ENCODE measurements around the gene MAST1. TPM values are rescaled to one million over a fixed set of nuclear protein-coding genes. Genes with fewer than 3 reads are reported as not detected.
"Not testable (repeated sequence)": the region's sequence is repeated elsewhere in the genome, so short reads cannot be mapped to it uniquely, and the experiment has no call there.

MAST1 gene
- total RNA-seq, 1 experiment from 2014 or later = not detected

DNA sequence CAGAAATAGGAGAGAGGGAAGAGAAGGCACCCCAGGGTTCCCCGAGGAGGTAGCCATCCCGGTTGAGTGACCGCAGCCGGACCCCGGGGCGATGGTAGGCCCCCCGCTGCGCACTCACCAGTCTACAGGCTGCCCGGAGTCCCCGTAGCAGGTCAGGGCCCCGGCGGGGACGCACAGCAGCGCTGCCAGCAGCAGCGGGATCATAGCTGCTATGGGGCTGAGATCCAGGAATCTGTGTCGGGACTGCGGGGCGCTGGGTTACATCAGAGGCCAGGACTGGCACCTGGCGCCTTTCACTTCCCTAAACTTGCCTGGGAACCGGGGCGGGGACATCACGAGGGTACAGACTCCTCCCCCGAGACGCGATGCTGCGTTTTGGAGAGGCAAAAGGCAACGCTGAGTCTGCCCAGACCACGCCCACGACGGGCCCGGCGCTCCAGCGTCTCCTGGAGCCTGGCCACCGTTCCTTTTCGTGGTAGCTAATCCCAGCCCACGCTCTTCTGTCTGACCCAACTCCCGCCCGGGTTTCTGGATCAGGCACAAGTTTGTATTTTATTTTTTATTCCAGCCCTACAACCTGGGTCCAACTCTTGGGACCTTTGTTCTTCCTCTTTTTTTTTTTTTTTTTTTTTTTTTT is 43.0 kb downstream of the MAST1 start, which contains the start of gene DNASE2:
DNASE2 (minus strand) TSS at position 278 of the 637 bp plus-strand sequence; CDS start at position 204, 74 bp downstream.
- Histone ChIP-seq H3K27ac (no peak within 1 kb of the TSS), H3K36me3 (no peaks in the 10 kb centered on the region), H3K27me3 (replicated peaks) (peaks cover 21% of the 10 kb centered on the region), H3K4me1 (replicated peaks) (peaks cover 15% of the 10 kb centered on the region), H3K9me3 (replicated peaks) (peaks cover 24% of the 10 kb centered on the region), H3K4me3 (peak within 1 kb of the TSS; percentile 62)
- peak; percentile 80 to 93 for DNase-seq (ENCODE audit: low read depth in 1 of 2, low spot score in 2 of 2)

DNA sequence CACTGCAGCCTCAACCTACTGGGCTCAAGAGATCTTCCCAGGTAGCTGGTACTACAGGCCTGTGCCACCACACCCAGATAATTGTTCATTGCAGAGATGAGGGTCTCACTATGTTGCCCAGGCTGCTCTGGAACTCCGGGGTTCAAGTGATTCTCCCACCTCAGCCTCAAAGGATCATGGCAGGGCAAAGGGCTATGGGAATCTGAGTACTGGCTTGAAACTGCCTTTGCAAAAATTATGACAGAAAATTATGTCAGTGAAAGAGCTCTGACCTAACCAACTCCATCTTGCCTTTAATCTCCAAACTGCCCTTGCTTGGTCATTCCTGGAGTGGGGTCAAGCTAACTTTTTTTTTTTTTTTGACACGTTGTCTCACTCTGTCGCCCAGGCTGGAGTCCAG is 44.3 kb downstream of the MAST1 start:
- H3K36me3 ChIP-seq = no peaks in the 10 kb centered on the region
- no peak overlapping the region for H3K27ac ChIP-seq
- H3K9me3 ChIP-seq (replicated peaks) = peaks cover 24% of the 10 kb centered on the region
- H3K4me1 ChIP-seq (replicated peaks) = peaks cover 15% of the 10 kb centered on the region
- peaks cover 21% of the 10 kb centered on the region for H3K27me3 ChIP-seq (replicated peaks)
- DNase-seq (ENCODE audit: low read depth in 1 of 2, low spot score in 2 of 2) = no peak
- H3K4me3 ChIP-seq = no peak overlapping the region

GRCh38 chr19:12884202-12884601 is 45.9 kb downstream of the MAST1 start:
- Histone ChIP-seq H3K4me1 (replicated peaks) (peaks cover 15% of the 10 kb centered on the region), H3K36me3 (no peaks in the 10 kb centered on the region), H3K27ac (no peak overlapping the region), H3K9me3 (replicated peaks) (peaks cover 24% of the 10 kb centered on the region), H3K4me3 (no peak overlapping the region), H3K27me3 (replicated peaks) (peaks cover 21% of the 10 kb centered on the region)
- no peak for DNase-seq (ENCODE audit: low read depth in 1 of 2, low spot score in 2 of 2)

GRCh38 chr19:12884627-12884925 is 46.3 kb downstream of the MAST1 start:
- Histone ChIP-seq H3K27me3 (replicated peaks) (peaks cover 21% of the 10 kb centered on the region), H3K4me1 (replicated peaks) (peaks cover 15% of the 10 kb centered on the region), H3K4me3 (no peak overlapping the region), H3K36me3 (no peaks in the 10 kb centered on the region), H3K27ac (no peak overlapping the region), H3K9me3 (replicated peaks) (peaks cover 24% of the 10 kb centered on the region)
- DNase-seq (ENCODE audit: low read depth in 1 of 2, low spot score in 2 of 2) = no peak

DNA sequence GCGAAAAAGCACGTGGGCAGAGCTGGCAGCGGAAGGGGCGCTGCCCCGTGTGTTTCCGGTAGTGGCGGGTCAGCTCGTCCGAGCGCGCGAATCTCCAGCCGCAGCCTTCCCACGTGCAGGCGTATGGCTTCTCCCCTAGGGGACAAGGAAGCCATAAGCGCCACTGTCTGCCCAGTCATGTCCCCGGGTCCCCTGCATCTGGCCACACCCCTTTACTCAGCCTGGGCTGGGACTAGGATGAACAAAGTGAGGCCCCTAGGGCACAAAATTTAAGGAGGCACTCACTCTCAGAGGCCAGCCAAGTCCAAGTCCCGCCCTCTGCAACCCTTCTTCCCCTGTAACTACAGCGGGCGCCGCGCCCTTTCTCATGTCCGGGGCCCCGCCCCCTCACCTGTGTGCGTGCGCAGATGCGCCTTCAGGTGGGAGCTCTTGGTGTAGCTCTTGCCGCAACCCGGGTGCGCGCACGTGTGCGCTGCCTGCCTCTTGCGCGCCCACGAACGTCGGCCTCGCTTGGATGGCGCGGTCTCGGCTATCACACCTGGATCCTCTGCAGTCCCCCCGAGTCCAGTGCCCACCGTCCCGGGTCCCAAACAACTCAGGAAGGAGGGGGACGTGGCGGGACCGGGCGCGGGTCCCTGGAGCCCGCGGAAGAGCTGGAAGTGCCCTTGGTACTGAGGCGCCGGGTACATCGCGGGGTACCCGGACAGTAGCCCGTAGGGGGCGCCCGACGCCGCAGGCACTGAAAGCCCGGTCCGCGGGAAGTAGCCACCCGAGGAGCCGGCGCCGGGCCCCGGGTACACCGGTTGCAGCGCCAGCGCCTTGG is 46.8 kb downstream of the MAST1 start:
- Histone ChIP-seq H3K36me3 (no peaks in the 10 kb centered on the region), H3K4me3 (no peak overlapping the region), H3K27ac (no peak overlapping the region), H3K4me1 (replicated peaks) (peaks cover 15% of the 10 kb centered on the region), H3K27me3 (replicated peaks) (peaks cover 21% of the 10 kb centered on the region), H3K9me3 (replicated peaks) (peaks cover 24% of the 10 kb centered on the region)
- DNase-seq (ENCODE audit: low read depth in 1 of 2, low spot score in 2 of 2) = no peak

GRCh38 chr19:12885749-12886650 is 47.7 kb downstream of the MAST1 start:
- no peak overlapping the region for H3K4me3 ChIP-seq

DNA sequence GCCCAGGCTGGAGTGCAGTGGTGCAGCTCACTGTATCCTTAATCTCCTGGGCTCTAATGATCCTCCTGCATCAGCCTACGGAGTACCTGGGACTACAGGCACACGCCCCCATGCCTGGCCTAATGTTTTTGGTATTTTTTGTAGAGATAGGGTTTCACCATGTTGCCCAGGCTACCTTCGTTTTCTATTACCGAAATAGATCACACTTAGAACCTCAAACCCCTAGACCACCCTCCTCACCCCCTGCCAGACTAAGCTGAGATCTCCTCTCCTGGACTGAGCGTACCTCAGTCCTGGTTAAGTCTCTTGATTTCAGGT is 48.3 kb downstream of the MAST1 start:
- Histone ChIP-seq H3K4me1 (replicated peaks) (peaks cover 10% of the 10 kb centered on the region), H3K4me3 (no peak overlapping the region), H3K27ac (no peak overlapping the region), H3K36me3 (no peaks in the 10 kb centered on the region), H3K9me3 (replicated peaks) (peaks cover 24% of the 10 kb centered on the region), H3K27me3 (replicated peaks) (peaks cover 21% of the 10 kb centered on the region)
- no peak for DNase-seq (ENCODE audit: low read depth in 1 of 2, low spot score in 2 of 2)

More at GRCh38 chr19:12885749-12886650, 47.7 kb downstream of the MAST1 start:
- Histone ChIP-seq H3K27me3 (replicated peaks) (peaks cover 21% of the 10 kb centered on the region), H3K27ac (no peak overlapping the region), H3K4me1 (replicated peaks) (peaks cover 9% of the 10 kb centered on the region), H3K9me3 (replicated peaks) (peaks cover 24% of the 10 kb centered on the region), H3K36me3 (no peaks in the 10 kb centered on the region)
- no peak for DNase-seq (ENCODE audit: low read depth in 1 of 2, low spot score in 2 of 2)

- no peak within 1 kb of the TSS for H3K27ac ChIP-seq
- no peak for DNase-seq (ENCODE audit: low read depth in 1 of 2, low spot score in 2 of 2)
- no peaks in the 10 kb centered on the region for H3K36me3 ChIP-seq
- H3K27me3 ChIP-seq (replicated peaks) = peaks cover 21% of the 10 kb centered on the region
- H3K4me3 ChIP-seq = no peak within 1 kb of the TSS
- H3K9me3 ChIP-seq (replicated peaks) = peaks cover 24% of the 10 kb centered on the region
- peaks cover 16% of the 10 kb centered on the region for H3K4me1 ChIP-seq (replicated peaks)
These were observed 48.8 kb downstream of the MAST1 start, which contains the start of gene KLF1 for GRCh38 chr19:12886969-12887747. Gene KLF1, minus strand, starts transcription at chr19:12887201. Its CDS starts 61 bp downstream, at chr19:12887140.

DNA sequence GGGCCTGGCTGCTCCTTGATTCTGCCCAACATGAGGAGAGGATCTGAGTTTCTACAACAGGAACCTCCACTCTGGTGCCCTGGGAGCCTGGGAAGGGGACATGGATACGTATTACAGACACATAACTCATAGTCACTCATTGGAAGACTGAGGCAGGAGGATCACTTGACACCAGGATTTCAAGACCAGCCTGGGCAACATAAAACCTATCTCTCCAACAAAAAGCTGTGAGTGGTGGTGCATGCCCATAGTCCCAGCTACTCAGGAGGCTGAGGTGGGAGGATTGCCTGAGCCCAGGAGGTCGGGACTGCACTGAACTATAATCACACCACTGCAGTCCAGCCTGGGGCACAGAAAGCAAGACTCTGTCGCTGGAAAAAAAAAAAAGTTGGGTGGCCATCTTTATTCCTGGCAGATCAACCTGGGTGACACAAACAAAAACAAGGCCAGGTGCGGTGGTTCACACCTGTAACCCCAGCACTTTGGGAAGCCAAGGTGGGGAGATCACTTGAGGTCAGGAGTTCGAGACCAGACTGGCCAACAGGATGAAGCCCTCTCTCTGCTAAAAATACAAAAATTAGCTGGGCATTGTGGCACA is 49.8 kb downstream of the MAST1 start:
- Histone ChIP-seq H3K4me1 (replicated peaks) (peaks cover 17% of the 10 kb centered on the region), H3K27ac (no peak overlapping the region), H3K36me3 (no peaks in the 10 kb centered on the region), H3K27me3 (replicated peaks) (peaks cover 21% of the 10 kb centered on the region), H3K4me3 (no peak overlapping the region), H3K9me3 (replicated peaks) (peaks cover 24% of the 10 kb centered on the region)
- DNase-seq (ENCODE audit: low read depth in 1 of 2, low spot score in 2 of 2) = no peak

- not testable (repeated sequence) for H3K27ac ChIP-seq; H3K36me3 ChIP-seq; H3K9me3 ChIP-seq (replicated peaks); DNase-seq (ENCODE audit: low read depth in 1 of 2, low spot score in 2 of 2); H3K27me3 ChIP-seq (replicated peaks)
- H3K4me3 ChIP-seq = peak overlapping the region; percentile 67
- peaks cover 14% of the 10 kb centered on the region for H3K4me1 ChIP-seq (replicated peaks)
These were observed 52.0 kb downstream of the MAST1 start for GRCh38 chr19:12890299-12890786.

GRCh38 chr19:12890787-12891552 is 52.7 kb downstream of the MAST1 start, which contains the start of gene GCDH:
Gene GCDH, plus strand, starts transcription at chr19:12891160. Its CDS starts 145 bp downstream, at chr19:12891305.
- Histone ChIP-seq H3K9me3 (replicated peaks) (no peaks in the 10 kb centered on the region; the same call in 1 of the 2 replicates), H3K36me3 (peaks cover 2% of the 10 kb centered on the region; the same call in 1 of the 2 replicates), H3K27ac (no peak within 1 kb of the TSS), H3K4me3 (peak within 1 kb of the TSS; percentile 67), H3K4me1 (replicated peaks) (peaks cover 10% of the 10 kb centered on the region), H3K27me3 (replicated peaks) (peaks cover under 1% of the 10 kb centered on the region)
- peak; percentile 97 to 98 for DNase-seq (ENCODE audit: low read depth in 1 of 2, low spot score in 2 of 2)

DNA sequence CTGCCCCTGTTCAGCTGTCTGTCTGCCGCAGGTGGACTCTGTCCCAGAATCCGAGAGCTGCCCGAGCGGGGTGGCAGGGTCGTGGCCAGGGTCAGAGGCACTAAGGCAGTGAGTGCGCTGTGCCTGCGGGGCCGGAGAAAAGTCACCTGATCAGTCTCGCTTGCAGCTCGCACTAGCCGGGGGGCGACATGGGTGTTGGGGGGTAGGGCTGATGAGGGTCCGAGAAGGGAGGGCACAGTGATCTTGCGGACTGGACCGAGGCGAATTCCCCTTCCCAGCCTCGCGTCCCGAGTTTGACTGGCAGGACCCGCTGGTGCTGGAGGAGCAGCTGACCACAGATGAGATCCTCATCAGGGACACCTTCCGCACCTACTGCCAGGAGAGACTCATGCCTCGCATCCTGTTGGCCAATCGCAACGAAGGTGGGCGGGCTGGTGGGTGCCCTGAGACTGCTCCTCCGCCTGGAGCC is 53.3 kb downstream of the MAST1 start:
- no peaks in the 10 kb centered on the region for H3K9me3 ChIP-seq (replicated peaks)
- H3K36me3 ChIP-seq = peaks cover 8% of the 10 kb centered on the region; the same call in 1 of the 2 replicates
- H3K27me3 ChIP-seq (replicated peaks) = no peaks in the 10 kb centered on the region
- no peak for DNase-seq (ENCODE audit: low read depth in 1 of 2, low spot score in 2 of 2)
- peaks cover 10% of the 10 kb centered on the region for H3K4me1 ChIP-seq (replicated peaks)
- H3K4me3 ChIP-seq = peak overlapping the region; percentile 67
- H3K27ac ChIP-seq = no peak overlapping the region

Data from SJSA1 (cell line).